ENCODE results near the gene FIGN.

DNA sequence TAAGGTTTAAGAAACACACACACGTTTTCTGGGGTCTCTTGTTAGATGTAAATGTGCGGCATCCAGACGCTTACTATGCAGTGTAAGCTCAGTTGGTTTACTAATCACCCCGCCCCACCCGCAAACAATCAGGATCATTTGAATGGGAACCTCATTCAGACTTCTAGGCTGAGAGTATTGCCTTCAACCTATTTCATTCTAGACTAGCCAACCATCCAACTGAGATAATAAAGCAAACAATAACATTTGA is 1.3 kb upstream of the FIGN start:
- TF ChIP-seq, protein P1, sequence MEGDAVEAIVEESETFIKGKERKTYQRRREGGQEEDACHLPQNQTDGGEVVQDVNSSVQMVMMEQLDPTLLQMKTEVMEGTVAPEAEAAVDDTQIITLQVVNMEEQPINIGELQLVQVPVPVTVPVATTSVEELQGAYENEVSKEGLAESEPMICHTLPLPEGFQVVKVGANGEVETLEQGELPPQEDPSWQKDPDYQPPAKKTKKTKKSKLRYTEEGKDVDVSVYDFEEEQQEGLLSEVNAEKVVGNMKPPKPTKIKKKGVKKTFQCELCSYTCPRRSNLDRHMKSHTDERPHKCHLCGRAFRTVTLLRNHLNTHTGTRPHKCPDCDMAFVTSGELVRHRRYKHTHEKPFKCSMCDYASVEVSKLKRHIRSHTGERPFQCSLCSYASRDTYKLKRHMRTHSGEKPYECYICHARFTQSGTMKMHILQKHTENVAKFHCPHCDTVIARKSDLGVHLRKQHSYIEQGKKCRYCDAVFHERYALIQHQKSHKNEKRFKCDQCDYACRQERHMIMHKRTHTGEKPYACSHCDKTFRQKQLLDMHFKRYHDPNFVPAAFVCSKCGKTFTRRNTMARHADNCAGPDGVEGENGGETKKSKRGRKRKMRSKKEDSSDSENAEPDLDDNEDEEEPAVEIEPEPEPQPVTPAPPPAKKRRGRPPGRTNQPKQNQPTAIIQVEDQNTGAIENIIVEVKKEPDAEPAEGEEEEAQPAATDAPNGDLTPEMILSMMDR (IDR thresholded peaks at IDR 0.05), result no peak
- TF ChIP-seq, protein P2, sequence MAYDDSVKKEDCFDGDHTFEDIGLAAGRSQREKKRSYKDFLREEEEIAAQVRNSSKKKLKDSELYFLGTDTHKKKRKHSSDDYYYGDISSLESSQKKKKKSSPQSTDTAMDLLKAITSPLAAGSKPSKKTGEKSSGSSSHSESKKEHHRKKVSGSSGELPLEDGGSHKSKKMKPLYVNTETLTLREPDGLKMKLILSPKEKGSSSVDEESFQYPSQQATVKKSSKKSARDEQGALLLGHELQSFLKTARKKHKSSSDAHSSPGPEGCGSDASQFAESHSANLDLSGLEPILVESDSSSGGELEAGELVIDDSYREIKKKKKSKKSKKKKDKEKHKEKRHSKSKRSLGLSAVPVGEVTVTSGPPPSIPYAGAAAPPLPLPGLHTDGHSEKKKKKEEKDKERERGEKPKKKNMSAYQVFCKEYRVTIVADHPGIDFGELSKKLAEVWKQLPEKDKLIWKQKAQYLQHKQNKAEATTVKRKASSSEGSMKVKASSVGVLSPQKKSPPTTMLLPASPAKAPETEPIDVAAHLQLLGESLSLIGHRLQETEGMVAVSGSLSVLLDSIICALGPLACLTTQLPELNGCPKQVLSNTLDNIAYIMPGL (CRISPR knock-in tag; IDR thresholded peaks at IDR 0.05), result no peak; the same call in 1 of the 2 replicates
